HG03064 (cell line): ENCODE measurements around the gene SMG9.
"Not testable (repeated sequence)": the region's sequence is repeated elsewhere in the genome, so short reads cannot be mapped to it uniquely, and the experiment has no call there.

ENCODE experiments used
- ATAC-seq: cut with Tn5 transposase; IDR thresholded peaks from one replicate; pipeline ENCODE4 v1.9.1; 2021; ENCODE audit warnings: low read depth; ENCODE audit not compliant: unreplicated experiment

The SMG9 gene

DNA sequence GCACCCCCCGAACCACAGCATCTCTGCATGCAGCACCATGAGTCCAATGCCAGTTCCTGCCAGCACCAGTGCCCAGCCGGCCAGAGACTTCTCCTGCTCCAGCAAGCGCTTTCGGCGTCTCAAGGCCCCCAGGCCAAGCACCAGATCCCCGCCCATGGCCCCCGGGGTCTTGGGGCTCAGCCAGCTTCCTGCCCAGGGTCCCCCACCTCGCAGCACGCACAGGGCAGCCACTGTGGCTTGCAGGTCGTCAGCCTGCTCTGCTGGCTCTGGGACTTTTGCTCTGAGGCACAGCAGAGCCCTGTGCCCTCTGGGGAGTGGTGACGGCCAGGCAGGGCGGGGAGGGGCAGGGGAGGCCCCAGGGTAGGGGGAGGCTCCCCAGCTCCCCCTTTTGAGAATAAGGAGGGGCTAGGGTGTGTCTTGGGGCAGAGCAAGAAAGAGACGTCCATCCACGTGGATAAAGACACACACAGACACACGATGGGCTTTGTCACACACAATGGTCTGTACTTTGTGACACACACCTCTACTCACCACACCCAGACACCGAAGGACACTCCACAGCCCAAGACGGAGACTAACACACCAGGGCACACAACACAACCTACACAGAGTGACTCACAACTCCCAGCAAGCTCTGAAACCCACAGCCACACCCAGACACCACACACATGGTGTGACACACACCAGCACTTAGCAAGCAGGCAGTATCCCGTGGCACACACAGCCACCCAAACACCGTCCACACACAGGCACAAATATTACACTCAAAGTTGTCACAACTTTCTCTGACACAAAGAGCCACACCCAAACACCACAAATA lies 26.2 kb upstream of the SMG9 start, which contains the start of gene KCNN4:
TSS of gene KCNN4 (minus strand) at position 268 of the 820 bp plus-strand sequence. CDS start at position 156, 112 bp downstream.
- ATAC-seq, result no peak

GRCh38 chr19:43779820-43780219 lies 25.1 kb upstream of the SMG9 start:
- no peak for ATAC-seq

GRCh38 chr19:43779147-43779819 lies 24.5 kb upstream of the SMG9 start:
- ATAC-seq, result no peak

DNA sequence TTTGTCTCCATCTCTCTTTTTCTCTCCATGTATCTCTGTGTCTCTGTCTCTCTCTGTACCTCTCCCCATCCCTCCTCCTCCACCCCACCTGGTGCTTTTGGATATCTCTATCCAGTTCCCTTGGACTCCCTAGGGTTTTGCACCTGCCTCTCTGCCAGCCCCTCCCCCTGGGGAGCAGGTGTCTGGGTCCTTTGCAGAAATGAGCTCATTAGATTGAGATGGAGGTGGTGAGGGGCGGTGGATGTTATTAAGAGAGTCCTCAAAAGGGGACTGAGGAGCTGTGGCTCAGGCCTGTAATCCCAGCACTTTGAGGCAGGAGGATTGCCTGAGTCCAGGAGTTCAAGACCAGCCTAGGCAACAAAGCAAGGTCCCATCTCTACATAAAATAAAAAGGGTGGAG lies 23.9 kb upstream of the SMG9 start:
- no peak for ATAC-seq

GRCh38 chr19:43777163-43777695 lies 22.5 kb upstream of the SMG9 start:
- no peak for ATAC-seq

DNA sequence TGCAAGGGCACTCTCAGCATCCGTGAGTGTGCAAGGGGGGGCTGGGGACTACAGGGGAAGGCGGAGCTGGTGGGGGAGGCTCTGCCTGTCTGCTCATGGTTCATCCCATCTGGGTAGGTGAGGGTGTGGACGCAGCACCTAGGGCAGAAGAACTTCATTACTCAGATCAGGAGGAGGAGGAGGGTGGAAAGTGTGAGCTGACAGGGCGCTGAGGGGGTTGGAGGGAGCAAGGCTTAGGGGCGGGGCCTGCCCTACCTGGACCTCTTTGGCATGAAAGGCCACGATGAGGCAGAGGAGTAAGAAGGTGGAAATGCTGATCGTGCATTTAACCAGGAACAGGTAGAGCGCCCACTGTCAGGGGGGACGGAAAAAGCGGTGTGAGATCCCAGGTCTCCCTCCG lies 21.5 kb upstream of the SMG9 start:
- no peak for ATAC-seq

- ATAC-seq, result no peak
These were observed 20.6 kb upstream of the SMG9 start for GRCh38 chr19:43775299-43775890.

- ATAC-seq, result not testable (repeated sequence)
These were observed 20.1 kb upstream of the SMG9 start for GRCh38 chr19:43774940-43775258.

DNA sequence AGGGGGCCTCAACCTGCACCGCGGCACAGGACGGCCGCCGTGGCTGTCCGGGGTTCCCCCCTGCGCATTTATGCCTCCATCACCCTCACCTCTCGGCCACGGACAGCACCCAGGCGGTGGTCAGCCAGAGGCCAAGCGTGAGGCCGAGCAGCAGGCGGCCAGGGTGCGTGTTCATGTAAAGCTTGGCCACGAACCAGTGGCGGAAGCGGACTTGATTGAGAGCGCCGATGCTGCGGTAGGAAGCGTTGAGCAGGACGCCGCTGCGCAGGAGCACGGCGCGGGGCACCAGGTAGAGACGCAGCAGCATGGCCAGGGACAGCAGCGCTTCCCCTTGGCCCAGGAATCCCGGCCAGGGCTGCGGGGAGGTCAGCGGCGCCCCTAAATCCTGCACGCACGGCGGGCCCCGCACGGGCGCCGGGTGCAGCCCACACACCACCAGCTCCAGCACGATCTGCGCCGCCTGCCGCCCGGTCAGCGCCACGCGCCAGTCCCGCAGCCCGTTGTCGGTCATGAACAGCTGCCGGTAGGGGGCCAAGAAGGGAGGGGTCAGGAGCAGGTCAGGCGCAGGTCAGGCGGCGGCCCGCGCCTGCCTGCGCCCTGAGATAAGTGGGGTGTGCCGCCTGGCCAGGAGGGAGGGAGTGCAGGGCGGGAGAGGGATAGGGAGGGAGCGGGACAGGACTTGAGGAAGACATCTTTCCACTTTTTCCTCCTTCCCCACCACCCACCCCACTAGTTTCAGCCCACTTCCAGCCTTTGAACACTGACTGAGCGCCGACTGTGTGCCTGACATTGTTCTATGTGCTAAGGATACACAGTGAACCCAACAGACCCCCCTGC lies 19.6 kb upstream of the SMG9 start:
- ATAC-seq, result no peak

- no peak for ATAC-seq
These were observed 19.0 kb upstream of the SMG9 start for GRCh38 chr19:43773725-43774102.

GRCh38 chr19:43769256-43769655 lies 14.5 kb upstream of the SMG9 start:
- ATAC-seq, result no peak

DNA sequence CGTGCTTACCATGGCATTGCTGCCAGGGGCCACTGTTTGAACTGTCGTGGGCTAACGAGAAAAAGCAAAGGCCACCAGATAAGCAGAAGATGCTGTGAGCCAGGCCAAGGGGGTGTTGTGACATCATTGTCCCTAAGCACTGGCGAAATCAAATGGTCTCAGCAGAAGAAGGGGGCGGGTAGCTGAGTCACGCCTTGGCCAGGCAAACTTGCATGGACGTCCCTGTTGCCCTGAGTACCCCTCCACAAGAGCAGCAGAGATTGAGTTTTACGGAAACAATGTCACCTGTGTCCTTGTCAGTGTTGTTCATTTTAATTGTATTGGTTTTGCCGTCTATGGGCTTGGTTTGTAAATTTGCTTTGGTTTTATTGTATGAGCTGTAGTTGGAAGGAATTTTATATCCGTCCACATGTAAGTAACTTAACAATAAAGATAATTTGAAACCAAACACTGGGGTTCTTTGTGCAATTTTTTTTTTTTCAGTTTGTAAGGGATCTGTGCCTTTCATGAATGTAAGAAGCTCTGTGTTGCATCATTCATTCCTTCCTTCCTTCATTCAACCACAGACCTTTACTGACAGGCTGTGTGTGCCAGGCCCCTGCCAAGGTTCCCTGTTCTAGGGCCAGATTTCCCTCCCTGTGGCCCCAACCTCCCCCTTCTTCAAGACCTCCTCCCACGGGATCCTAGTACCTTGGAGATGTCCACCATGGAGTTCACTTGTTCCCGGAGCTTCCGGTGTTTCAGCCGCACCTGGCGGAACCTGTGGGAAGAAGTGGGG lies 13.7 kb upstream of the SMG9 start:
- ATAC-seq, result no peak

DNA sequence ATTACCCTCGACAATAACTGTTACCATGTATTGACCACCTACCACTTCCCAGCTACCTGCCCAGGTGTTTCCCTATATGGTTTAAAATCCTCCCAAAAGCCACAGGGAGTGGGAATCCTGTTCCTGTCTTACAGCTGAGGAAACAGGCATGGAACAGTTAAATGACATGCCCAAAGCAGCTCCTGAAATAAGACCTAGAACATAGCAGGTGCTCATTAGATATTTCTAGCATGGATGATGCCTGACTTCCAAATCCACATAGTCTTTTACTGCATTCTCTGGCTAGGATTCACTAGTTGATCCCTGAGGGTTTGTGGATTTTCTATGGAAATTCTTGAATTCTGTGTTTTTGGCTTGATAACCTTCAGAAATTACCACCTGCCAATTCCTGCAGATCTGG lies 13.1 kb upstream of the SMG9 start:
- ATAC-seq, result no peak

DNA sequence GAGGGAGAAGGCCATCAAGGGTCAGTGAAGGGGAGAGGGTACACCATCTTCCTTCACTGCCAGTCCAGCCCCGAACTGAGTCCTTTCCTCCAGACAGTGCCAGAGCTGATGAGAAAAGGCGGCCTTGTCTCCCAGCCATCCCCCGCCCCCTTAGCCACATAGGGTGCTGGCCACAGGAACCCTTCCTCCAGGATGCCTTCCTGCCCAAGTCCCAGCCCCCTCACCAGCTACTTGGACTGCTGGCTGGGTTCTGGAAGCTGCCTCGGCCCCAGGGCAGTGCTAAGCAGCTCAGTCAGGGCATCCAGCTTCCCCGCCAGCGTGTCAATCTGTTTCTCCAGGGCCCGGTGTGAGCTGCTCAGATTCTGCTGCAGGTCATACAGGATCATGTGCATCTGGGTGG lies 12.6 kb upstream of the SMG9 start:
- ATAC-seq, result no peak

DNA sequence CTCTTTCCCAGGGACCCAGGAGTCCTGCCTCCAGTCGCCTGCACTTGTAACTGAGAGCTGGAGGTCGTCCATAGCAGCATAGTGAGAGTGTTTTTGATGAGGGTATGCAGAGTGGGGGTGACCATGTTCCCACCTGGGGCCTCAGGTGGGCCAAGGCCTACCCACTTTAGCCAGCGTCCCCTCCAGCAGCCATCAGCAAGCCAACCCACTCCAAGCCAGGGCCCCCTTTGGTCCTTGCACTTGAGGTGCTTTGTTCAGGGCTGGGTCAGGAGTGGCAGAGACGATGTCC lies 11.9 kb upstream of the SMG9 start:
- no peak for ATAC-seq

GRCh38 chr19:43765109-43765876 lies 10.5 kb upstream of the SMG9 start:
- peak; percentile 59 for ATAC-seq

GRCh38 chr19:43764684-43765083 lies 9.9 kb upstream of the SMG9 start:
- not testable (repeated sequence) for ATAC-seq

DNA sequence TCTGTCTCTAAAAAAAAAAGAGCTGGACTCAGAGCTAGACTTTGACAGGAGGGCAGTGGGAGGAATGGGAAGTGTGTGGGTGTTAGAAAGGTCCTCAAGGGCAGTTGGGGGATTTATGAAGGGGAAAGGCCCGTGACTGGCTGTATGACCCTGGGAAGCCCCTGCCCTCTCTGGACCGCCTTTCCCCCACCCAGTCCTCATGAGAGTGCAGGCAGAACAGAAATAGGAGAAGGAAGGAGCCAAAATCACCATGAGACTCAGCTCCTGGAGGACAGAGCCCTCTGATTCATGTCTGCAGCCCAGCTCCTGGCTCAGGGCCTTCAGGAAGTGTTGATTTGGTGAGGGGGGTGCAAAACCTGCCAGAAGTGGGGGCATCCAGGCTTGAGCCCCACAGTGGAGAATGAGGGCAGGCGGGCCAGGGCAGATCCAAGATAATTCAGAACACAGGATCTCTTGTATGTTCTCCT lies 8.7 kb upstream of the SMG9 start:
- ATAC-seq, result no peak

- ATAC-seq, result no peak
These were observed 8.1 kb upstream of the SMG9 start for GRCh38 chr19:43762814-43763213.
